IPS DF 4.7 (cell line): ENCODE data around the gene GPR15.
"Not testable (repeated sequence)": the region's sequence is repeated elsewhere in the genome, so short reads cannot be mapped to it uniquely, and the experiment has no call there.

Source experiments
- DNase-seq: peaks from one replicate; pipeline ENCODE4 v3.0.0-alpha.2; 2013; ENCODE audit warnings: low spot score; ENCODE audit errors: extremely low read depth

GPR15 gene

GRCh38 chr3:98556164-98557130, 24.7 kb downstream of the GPR15 start:
- no peak for DNase-seq

DNA sequence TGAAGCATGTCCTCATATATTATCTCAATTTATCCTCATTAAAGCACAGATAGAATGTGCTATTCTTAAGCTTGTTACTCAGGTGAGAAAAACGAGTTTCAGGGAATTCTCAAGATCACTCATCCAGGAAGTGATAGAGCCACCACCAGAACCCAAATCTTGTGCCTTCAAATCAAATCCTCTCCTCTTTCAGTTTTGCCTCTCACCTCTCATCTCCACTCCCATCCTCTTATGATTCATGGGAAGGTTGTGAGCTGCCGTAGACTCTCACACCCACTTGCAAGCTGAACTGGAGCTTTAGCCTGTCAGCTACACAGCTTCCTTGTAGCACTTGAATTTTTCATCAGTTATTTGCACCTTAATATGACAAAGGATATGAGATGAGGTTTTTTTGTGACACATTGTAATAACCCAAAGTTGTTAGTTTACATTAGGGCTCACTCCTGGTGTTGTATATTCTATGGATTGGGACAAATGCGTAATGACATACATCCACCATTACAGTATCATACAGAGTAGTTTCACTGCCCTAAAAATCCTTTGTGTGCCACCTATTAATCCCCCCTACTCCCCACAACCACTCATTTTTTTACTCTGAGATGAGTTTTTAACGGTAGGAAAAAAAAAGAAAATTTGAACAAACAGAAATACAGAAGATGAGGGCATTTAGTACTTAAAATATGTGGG, 25.7 kb downstream of the GPR15 start:
- no peak for DNase-seq

GRCh38 chr3:98558100-98558827, 26.5 kb downstream of the GPR15 start:
- DNase-seq: no peak

DNA sequence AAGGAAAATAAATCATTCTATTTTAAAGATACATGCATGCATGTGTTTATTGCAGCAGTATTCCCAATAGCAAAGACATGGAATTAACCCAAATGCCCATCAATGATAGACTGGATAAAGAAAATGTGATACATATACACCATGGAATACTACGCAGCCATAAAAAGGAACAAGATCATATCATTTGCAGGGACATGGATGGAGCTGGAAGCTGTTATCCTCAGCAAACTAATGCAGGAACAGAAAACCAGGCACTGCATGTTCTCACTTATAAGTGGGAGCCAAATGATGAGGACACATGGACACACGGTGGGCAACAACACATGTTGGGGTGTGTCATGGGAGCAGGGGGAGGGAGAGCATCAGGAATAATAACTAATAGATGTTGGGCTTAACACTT, 28.0 kb downstream of the GPR15 start:
- DNase-seq: not testable (repeated sequence)

- no peak for DNase-seq
Measured at GRCh38 chr3:98560911-98561310, 29.1 kb downstream of the GPR15 start.

- no peak for DNase-seq
Measured at GRCh38 chr3:98561727-98562521, 30.1 kb downstream of the GPR15 start.

- no peak for DNase-seq
Measured at GRCh38 chr3:98563661-98564281, 32.0 kb downstream of the GPR15 start.

- no peak for DNase-seq
Measured at GRCh38 chr3:98564282-98565005, 32.7 kb downstream of the GPR15 start.

DNA sequence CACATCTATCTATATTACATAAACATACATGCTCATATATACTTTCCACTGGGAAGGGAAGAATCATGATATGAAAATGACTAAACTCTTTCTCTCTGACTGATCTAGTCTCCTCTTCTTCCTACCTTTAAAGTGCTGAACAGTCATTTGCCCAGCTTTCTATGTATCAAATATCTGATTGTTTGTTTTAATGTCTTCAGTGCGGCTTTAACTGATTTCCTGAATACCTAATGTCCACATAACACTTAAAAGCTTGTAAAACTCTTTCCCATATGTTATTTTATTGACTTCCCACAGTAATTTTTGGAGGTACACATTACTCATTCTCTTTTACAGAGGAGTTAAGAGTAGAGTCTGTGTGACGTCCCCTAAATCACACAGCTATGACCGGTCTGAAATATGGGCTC, 33.5 kb downstream of the GPR15 start:
- DNase-seq: no peak

DNA sequence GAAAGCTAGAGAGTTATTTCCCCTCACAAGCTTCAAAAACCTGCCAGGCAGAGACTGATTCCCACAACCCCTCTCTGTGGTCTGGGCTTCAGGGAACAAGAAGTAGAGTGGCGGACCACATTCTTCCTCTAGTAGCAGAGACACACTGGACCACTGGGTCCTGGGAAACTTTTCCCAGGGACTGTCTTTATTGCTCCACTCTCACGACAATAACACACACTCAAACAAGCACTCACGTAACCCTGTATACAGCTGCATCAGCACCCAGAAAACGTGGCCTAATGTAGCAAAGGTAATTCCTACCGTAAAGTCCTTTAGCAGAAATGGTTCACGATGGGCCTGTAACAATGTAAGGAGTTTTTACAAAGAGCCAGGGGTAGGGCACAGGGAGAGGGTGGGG, 34.1 kb downstream of the GPR15 start:
- no peak for DNase-seq

DNA sequence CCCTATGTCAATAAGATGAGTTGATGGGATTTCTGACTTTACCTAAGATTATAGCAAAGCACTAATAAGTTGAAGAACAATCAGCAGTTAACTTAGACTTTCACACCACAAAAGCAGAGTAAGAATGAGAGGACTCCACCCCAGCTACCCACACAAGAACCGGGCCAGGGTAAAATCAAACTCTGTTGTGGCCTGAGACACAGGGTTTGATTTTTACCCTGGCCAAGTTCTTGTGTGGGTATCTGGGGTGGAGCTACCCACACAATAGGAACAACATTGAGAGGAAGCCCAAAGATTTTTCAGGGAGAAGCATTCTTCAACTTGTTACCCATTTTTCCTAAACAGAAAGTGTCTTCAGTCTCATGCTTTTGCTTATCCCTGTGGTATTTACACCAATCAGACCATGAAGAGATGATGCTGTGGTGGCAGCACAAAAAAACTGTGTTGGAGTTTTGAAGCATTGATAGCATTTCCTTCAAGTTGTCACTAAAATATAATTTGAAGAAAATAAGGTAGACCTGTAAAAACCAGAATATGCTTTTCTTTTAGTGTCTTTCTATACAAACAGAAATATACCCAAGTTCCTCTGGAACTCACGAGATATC, 36.0 kb downstream of the GPR15 start:
- DNase-seq: no peak

- no peak for DNase-seq
Measured at GRCh38 chr3:98568402-98568801, 36.6 kb downstream of the GPR15 start.

GRCh38 chr3:98573181-98573728, 41.5 kb downstream of the GPR15 start:
- no peak for DNase-seq

- DNase-seq: no peak
Measured at GRCh38 chr3:98574132-98574531, 42.4 kb downstream of the GPR15 start.

GRCh38 chr3:98577178-98577895, 45.6 kb downstream of the GPR15 start:
- no peak for DNase-seq

DNA sequence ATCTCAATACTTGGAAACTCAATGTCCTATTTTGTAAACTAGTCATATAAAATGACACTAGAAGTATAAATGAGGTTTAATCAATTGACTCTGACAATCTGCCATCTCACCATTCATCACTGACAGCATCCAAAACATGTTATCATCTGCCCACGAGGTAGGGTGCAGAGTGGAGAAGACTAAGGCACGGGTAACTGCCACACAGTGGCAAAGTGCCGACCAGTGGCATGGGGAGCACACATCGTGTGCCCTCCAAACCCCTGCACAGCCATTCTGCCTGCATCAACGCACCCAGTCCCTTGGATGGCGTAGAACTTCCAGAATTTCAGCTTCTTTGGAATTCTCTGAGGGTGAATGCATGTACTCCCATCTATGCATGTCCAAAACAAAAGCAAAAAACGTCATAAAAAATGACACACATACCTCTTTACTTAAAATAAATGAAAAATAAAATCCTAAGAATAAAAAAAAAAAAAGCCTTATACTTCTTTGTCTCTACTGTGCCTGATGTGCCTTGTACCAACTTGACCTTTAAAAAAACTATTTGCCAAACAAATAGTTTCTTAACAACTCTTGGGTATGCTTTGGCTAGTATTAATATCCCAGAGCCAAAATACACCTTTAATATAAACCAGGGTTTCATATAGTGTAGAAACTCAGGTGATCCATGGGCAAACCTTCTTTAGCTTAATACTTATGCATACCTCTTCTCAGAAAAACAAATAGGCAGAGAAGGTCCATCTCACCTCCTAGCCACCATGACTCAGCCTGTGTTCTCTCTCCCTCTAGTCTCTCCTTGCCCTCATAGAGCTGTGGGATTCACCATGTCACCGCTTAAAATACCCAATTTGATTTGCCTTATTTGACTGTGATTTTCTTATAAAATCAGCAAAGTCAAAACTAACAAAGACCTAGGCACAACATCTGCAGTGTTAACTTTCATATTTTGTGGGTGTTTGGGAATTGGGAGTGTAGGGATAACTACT, 48.9 kb downstream of the GPR15 start:
- DNase-seq: no peak

GRCh38 chr3:98581474-98581873, 49.7 kb downstream of the GPR15 start:
- DNase-seq: no peak
